Eye (tissue), 1 donor: Measurements from ENCODE around the gene ELF2.
A peak's percentile ranks its signal among the peaks of the same experiment; 100 is the strongest.
"Not testable (repeated sequence)": the region's sequence is repeated elsewhere in the genome, so short reads cannot be mapped to it uniquely, and the experiment has no call there.

Source experiments
- DNase-seq: peaks from one replicate; pipeline ENCODE4 v3.0.0-alpha.2; 2015

ELF2 gene

DNA sequence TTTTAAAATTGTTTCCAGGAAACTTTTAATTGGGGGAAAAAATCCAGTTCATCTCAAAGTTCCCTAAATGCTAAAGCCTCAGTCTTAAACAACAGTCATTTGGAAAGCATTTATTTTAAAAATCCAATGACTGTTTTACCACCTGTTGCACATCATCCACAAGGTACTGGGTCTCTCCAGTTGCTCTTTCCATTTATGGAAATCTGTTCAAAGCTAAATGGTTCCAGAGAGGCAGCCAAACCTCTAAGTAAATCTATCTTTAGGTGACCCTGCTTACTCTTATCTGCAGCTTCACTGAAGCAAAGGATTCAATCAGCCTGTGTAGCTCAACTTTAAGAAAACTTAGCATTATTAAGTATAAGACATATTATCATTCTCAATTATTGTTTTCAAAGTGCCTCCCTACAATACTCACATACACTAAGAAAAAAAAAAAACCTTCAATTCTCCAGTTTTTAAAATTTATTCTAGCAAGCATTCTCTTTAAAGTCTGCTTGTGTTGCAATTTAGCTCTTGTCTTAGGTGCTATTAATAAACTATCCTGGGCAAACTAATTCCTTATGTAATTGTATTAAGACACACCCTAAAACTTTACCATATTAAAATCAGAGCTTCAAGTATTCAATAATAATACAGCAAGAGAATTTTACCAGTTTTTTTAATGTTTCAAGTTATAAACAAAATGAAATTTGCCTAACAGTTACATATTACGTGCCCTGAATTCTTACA lies 100.8 kb downstream of the ELF2 start:
- no peak for DNase-seq

DNA sequence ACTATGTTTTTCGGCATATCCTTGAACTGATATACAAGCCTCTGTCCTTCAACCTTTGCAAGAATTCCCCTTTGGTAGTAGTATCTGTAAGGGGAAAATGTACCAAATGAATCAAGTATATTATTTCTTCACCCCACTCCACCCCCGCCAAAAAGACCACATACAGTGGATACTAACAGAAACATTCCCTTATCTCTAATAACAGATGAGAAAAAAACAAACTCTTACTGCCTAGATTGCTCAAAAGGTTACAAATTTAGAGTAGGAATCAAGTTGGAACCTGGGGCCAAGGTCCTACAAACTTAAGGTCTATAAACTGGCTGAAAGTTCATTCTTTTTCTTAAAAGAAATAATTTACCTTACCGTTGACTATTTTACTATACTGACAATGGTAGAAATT lies 116.4 kb downstream of the ELF2 start:
- DNase-seq: no peak

DNA sequence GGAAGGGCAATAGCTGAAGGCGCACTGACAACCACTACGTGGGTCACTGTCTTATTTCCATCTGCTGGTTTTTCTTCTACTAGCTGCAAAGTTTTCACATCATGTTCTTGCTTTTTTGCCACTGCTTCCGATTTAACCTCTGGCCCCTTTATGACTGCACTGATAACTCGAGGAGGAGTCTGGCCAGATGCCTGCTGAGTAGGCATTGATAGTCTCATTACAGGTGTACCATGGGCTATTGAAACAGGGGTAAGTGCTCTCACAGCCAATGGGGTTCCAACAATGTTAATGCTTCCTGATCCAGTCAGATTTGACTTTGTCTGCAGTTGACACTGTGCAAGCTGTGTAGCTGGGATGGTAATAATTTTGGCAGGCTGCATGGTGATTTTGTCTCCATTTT lies 118.0 kb downstream of the ELF2 start:
- not testable (repeated sequence) for DNase-seq

DNA sequence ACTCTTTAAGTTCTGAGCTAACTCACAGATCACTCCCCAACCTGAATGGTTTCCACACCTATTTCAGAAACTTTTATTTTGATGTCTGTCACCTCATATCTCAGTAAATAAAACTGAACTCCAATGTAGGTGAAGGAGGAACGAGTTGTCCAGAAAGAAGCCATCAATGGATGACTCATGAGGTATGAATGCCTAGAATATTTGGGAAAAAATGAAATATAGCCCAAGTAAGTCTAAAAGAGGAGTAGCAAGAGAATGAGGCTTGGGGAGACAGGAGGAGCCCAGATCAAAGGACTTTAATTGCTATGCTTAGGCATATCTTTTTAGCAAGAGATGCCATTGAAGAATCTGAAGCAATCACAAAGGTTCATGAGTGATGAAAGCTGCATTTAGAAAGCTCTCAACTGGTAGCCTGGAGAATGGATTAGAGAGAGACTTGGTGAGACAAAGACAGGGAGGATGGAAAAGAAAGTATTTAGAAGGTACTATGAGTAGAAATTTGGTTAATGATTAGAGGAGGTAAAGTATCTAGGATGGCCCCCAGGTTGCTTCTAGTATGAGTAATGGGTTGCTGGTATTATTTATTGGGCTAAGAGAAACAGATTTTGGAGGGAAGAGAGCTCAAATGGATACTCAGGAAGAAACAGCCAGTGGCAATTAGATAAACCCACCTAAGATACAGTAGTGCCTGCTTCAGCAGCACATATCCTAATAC lies 122.1 kb downstream of the ELF2 start:
- no peak for DNase-seq

DNA sequence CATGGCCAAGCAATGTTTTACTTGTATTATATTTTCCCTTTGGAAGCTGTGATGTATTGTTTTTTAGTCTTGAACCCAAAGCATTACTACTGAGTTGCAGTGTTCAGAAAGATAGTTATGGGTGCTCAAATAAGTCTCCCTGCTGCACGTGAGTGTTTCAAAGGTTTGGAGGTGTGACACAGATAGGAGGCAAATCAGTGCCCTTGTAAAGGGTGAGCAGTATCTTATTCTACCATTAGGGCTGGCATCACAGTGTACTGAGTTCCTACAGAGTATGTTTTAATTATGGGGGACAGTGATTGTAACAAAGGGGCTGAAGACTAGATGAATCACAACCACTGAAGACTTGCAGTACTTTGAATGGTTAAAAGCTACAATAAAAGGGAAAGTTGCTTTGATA lies 123.1 kb downstream of the ELF2 start:
- DNase-seq: no peak

DNA sequence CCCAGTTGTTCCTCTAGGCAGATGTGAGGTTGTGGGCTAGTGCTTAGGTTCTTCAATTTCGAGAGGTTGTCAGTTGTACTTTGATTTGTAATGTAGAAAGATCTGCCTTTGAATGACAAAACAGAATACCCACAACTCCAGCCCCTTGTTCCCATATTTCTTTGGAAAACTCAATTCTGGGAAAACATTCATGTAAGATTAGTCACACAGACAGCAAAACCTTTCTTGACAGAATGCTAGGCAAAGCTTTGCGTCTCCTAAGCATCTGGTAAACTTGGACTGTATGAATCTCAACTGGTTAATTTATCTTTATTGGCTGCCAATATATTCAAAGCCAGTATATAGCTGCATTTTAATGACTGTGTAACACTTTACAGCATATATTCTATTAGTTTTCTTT lies 126.6 kb downstream of the ELF2 start:
- DNase-seq: no peak

DNA sequence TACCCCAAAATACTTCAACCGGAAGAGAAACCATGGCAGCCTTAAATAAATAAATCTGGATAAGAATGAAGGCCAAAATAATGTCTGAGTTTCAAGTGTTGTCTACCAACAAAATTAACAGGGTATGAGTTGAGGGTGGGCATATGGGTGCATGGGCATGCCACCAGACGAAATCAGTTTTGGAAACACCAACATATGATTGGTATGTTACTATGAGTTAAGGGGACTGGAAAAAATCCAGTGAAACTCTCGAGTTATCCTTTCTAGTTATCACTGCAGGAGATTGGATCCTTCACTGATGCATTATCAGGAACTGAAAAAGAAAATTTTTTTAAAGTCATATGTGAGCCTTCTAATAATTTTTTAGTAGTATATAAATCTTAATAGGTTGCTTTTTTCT lies 129.0 kb downstream of the ELF2 start:
- no peak for DNase-seq

DNA sequence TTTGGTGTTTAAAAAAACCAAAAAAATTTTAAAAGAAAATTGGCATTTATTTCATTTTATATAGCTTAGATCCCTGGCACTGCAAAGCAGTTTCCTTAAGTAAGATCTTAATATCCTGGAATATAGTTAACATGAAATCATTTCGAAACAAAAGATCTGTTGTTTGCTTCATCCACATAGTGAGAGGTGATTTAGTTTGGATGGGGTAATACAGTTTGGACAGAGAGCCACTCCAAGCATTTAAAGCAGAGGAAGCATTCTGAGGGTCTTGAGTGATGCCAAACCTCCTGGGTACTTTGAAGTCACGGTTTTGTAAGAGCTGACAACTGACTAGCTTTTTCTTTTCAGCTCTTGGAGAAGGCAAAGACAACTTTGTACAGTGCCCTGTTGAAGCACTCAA lies 132.7 kb downstream of the ELF2 start:
- no peak for DNase-seq

DNA sequence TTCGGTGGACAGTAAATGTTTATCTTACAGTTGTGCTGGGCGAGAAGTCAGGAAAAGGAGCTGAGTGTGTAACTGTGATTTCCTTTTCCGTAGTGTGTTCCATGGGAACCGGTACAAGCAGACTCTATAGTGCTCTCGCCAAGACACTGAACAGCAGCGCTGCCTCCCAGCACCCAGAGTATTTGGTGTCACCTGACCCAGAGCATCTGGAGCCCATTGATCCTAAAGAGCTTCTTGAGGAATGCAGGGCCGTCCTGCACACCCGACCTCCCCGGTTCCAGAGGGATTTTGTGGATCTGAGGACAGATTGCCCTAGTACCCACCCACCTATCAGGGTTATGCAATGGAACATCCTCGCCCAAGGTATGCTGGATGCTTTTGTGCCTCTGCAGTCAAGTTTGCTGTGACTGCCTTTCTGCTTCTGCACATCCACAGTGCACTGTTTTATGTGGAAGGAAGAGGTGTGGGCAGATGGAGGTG lies 134.0 kb downstream of the ELF2 start:
- DNase-seq: no peak

DNA sequence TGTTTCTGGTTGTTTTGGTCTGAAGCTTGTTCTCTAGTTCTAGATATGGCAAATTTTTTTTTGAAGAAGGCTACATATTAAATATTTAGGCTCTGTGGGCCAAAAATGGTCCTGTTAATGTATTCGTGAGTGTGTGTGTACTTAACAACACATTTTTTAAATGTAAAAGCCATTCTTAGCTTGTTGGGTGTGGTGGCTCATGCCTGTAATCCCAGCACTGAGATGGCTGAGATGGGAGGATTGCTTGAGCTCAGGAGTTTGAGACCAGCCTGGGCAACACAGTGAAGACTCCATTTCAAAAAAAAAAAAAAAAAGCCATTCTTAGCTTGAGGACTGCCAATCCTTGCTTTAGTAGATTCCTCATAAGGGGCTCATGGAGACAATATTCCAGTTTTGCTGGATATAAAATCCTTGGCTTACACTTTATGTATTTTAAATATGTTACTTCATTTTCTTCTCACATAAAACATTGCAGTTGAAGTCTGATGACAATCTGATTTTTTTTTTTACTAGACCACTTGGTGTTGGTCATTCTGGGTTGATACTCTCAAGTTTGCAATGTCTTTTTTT lies 138.1 kb downstream of the ELF2 start:
- DNase-seq: no peak

DNA sequence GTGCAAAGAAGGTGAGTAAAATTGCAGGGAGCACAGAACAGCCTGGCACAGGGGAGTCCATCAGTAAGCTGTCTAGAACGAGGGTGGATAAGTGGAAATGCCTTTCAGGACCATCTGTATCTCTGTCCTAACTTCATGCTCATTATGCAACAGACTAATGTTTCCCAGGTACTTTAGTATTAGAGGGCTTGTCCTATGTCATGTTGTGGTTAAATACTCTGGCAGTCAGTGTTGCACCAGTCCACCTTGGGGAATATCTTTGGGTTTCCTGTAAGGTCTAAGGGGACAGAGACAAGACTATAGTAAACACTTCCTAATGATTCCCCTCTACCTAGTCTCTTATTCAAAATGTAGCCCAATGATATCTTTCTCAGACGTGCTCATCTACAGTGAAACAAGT lies 140.1 kb downstream of the ELF2 start:
- DNase-seq: no peak

DNA sequence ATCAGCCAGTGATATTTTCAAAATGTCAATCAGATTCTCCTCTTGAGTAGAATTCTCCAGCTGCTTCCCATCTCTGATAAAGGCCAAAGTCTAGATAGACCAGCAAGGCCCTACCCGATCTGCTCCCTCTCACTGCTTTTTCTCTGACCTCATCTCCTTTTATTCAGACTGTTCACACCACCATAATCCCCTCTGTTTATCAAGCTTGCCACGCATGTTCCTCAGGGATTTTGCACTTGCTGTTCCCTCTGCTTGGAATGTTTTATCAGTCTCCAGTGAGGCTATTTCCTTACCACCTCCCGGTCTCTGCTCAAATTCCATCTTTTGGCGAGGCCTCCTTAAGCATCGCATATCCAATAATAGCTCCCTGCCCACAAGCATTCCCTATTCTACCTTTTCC lies 141.4 kb downstream of the ELF2 start:
- DNase-seq: no peak

DNA sequence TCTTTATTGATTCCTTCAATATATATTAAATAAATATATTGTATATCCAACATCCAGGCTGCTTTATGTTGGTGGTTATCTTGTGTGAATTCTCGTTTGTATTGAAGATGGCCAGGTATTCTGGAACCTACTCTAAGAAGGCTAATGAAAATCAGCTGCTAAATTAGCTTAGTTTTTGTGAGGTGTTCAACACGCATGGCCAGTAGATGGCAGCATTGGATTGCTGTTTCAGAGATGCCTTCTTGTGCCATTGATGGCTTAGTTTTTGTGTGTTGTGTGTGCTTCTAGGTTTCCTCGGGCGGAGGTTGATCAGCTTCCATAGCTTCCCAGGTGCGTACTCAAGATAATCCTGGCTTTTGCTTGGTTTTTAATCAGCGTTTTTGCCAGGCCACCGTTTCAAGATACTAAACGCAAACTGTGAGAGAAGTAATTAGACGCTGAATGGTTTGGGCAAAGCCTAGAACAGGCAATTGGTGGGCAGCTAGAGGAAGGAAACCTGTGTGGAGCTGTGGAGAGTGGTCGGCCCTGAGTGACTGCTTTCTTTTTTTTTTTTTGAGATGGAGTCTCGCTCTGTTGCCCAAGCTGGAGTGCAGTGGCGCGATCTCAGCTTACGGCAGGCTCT lies 146.3 kb downstream of the ELF2 start:
- peak; percentile 96 for DNase-seq

DNA sequence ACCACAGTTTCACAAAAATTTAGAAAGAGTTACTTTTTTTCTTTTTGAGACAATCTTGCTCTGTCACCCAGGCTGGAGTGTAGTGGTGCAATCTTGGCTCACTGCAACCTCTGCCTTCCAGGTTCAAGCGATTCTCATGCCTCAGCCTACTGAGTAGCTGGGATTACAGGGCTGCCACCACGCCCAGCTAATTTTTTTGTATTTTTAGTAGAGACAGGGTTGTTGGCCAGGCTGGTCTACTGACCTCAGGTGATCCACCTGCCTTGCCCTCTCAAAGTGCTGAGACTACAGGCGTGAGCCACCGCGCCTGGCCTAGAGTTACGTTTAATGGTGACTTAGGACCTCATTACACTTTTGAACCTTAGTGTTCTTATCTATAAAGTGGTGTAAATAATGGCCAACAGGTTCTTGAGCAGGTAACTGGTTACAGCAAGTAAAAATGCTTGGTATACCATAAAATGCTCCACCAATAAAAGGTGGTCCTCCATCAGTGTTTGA lies 147.1 kb downstream of the ELF2 start:
- not testable (repeated sequence) for DNase-seq

DNA sequence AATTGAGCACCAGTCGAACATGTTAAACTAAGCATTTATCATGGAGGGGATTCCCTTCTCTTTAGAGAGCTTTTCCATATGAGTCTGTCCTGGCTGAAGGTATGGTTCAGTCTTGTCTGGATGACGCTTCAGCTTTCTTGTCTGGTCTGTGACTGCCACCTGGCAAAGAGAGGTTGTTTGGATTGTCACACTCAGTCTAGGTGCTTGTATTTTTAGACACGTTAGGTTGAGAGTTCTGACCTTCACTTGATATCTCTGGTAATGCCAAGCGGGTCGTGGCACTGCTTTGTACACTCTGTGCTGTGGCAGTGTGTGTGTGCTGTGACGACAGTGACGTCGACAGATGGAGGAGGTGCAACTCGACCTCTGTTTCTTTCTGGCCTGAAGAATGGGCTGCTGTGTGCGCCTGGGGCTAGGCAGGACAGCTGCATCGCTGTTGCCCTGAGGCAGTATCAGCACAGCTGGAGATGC lies 148.8 kb downstream of the ELF2 start:
- DNase-seq: no peak

DNA sequence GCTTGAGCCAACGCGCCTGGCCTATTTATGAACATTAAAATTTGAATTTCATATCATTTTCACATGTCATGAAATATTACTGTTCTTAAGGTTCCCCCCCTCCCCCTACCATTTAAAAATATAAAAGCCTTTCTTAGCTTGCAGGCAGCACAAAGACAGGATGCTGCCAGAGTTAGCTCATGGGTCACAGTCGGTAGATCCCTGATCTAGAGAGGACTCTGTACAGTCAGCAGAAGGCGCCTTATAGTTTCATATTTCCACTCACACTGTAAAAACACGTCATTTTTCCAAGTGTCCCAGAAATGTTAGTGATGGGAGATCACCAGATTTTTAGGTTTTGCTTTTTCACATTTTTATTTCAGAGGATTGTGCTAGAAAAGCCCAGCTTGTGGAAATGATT lies 149.2 kb downstream of the ELF2 start:
- DNase-seq: no peak

DNA sequence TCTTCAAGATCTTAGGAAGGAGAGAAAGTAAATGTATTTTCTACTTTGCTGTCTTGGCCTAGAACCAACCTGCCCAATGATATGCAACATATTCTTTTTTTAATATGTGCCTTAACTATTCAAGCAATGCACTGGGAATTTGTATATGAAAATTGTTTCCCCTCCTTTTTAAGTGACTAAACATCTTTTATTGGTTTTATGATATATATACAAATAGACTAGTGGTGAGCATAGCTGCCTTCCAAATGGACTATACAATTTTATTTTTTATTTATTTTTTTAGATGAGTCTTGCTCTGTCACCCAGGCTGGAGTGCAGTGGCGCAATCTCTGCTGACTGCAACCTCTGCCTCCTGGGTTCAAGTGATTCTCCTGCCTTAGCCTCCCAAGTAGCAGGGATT lies 151.2 kb downstream of the ELF2 start:
- DNase-seq: no peak

DNA sequence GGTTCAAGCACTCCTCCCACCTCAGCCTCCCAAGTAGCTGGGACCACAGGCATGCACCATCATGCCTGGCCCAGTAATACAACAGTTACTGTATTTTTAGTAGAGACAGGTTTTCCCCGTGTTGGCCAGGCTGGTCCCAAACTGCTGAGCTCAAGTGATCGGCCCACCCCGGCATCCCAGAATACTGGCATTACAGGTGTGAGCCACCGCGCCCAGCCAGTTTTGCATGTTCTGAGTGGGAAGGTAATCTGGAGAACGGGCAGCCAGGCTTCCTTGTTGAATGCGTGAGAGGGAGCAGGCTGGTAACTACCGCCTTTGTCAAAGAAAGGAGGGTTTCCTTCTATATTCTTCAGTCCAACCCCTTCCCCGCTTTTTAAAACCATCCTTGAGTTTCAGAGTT lies 152.3 kb downstream of the ELF2 start:
- DNase-seq: no peak

DNA sequence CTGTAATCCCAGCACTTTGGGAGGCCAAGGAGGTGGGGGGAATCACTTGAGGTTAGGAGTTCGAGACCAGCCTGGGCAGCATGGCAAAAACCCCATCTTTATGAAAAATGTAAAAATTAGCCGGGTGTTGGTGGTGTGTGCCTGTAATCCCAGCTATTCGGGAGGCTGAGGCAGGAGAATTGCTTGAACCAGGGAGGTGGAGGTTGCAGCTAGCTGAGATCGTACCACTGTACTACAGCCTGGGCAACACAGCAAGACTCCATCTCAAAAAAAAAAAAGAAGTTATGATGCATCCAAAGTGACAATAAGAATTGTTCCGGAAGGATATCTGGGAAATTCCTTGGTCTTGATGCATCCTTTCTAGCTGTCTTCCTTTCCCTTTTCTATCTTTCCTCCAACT lies 154.2 kb downstream of the ELF2 start:
- DNase-seq: no peak

DNA sequence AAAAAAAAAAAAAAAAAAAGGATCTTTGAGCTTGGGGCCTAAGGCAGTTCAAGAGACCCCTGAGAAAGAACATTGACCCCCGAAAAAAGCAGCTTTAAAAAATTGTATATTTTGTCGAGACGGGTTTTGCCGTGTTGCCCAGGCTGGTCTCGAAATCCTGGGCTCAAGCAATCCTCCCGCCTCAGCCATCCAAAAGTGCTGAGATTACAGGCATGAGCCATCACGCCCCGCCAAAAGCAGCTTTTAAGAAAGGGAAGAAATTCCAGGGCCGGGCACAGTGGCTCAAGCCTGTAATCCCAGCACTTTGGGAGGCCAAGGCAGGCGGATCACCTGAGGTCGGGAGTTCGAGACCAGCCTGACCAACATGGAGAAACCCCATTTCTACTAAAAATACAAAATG lies 155.9 kb downstream of the ELF2 start:
- DNase-seq: not testable (repeated sequence)

DNA sequence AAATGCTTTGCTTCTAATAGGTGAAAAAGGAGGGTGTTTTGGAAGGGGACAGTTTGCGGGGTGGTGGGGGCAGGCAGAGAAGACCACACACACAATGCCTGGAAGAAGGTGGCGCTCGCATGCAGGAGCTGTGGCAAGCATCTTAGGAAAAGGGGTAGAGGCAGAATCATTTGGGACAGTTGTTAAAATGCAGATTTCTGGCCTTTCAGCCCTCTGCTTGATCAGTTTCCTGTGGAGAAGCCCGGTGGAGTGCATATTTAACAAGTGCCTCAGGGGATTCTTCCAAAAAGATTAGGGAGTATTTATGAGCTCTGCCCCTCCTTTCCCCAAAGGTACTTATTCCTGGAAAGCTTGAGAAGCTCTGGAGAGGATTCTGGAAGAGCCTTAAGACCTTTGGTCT lies 156.6 kb downstream of the ELF2 start:
- DNase-seq: no peak

DNA sequence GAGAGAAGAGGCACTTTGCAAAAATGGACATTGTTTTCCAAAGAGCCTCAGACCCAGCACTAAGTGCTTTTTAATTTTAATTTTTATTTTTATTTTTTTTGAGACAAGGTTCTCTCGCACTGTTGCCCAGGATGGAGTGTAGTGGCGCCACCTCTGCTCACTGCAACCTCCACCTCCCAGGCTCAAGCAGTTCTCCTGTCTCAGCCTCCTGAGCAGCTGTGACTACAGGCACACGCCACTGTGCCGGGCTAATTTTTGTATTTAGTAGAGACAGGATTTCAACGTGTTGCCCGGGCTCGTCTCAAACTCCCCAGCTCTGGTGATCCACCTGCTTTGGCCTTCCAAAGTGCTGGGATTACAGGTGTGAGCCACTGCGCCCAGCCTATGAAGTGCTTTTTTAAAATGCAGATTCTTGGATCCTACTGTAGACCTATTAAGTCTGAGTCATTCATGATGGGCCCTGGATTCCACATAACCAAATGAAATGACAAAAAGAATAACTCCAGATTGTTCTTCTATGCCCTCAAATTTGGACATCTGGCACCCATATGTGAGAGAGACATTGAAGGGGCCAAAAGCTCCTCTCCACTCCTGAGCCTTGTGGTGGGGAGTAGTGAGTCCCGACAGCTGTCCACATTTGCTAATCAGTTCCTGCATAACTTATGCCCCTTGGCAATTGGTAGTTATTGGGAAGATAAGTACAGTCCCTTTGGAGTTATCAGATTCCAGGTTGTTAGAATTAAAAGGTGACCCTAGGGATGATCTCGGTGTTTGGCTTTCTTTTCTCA lies 157.9 kb downstream of the ELF2 start:
- peak; percentile 60 for DNase-seq

DNA sequence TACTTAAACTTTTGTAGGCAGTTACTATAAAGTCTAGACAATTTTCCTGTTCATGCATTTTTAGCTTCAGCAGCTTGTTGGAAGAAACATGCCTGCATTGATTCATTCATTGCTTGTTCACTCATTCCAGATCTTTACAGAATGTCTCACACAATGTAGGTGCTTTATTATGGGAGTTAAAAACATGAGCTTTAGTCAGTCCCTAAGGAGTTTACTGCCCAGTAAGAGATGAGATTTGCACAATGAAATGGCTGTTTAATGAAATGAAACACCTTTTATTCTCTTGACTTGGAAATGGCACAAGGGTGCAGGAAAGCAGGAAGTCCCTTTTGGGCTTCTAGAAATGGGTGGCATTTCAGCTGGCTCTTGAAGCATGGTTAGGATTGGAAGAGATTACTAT lies 158.5 kb downstream of the ELF2 start:
- DNase-seq: no peak
